ENCODE data around the gene RPTOR. TPM values are rescaled to one million over a fixed set of nuclear protein-coding genes. Genes with fewer than 3 reads are reported as not detected.
"Not testable (repeated sequence)": the region's sequence is repeated elsewhere in the genome, so short reads cannot be mapped to it uniquely, and the experiment has no call there.

RPTOR gene, protein sequence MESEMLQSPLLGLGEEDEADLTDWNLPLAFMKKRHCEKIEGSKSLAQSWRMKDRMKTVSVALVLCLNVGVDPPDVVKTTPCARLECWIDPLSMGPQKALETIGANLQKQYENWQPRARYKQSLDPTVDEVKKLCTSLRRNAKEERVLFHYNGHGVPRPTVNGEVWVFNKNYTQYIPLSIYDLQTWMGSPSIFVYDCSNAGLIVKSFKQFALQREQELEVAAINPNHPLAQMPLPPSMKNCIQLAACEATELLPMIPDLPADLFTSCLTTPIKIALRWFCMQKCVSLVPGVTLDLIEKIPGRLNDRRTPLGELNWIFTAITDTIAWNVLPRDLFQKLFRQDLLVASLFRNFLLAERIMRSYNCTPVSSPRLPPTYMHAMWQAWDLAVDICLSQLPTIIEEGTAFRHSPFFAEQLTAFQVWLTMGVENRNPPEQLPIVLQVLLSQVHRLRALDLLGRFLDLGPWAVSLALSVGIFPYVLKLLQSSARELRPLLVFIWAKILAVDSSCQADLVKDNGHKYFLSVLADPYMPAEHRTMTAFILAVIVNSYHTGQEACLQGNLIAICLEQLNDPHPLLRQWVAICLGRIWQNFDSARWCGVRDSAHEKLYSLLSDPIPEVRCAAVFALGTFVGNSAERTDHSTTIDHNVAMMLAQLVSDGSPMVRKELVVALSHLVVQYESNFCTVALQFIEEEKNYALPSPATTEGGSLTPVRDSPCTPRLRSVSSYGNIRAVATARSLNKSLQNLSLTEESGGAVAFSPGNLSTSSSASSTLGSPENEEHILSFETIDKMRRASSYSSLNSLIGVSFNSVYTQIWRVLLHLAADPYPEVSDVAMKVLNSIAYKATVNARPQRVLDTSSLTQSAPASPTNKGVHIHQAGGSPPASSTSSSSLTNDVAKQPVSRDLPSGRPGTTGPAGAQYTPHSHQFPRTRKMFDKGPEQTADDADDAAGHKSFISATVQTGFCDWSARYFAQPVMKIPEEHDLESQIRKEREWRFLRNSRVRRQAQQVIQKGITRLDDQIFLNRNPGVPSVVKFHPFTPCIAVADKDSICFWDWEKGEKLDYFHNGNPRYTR (N-terminal part only)
- total RNA-seq, result 10 to 100 TPM; 60.0 to 67.2 TPM

DNA sequence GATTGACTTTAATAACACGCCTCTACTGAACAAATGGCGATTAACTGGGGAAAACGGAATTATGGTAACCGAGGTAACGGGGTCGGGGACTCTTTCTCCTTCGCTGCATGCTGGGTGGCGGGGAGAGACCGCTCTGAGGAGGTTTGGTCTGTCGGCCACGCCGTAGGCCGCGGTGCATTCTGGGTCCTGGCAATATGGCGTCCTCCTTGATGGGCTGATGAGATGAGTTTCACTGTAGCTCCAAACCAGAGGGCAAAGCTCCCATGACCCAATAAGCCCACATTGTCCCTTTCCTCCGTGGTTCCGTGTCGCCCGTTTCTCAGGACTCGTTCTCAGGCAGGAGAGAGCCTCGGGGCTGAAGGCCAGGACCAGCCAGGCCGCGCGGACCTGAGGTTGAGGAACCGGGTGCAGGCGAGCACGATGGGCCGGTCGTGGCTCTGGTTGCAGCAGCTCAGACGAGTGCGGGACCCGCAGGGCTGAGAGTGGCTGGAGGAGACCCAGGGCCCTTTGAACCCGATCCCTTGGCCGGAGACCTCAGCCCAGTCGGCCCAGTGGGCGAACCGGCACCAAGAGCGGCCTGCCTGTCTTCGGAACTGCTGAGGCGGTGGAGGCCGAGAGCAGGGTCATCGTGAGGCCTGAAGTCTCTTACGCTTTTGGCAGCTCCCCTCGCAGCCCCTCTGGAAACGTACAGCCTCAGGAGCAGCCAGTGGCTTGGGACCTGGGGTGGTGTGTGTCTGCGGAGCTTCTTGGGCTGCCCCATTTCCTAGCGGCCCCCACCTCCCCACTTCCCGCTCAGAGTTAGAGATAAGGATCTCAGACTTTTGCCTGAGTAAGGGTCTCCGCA lies at the start of gene RPTOR:
Gene RPTOR (plus strand): TSS at position 184 of the 844 bp plus-strand sequence. CDS start 792 bp downstream, outside the sequence.
- ChIA-PET CTCF (interaction anchor here (0.7 to 3.3 kb wide), 4 partner anchors 12 to 445 kb away, joined by 3 to 10 read pairs (median 3); no protein-coding TSS in a partner anchor), POLR2A (interaction anchor here (1.6 kb wide), 1 partner anchor 90 kb away, joined by 5 read pairs; no protein-coding TSS in a partner anchor)

DNA sequence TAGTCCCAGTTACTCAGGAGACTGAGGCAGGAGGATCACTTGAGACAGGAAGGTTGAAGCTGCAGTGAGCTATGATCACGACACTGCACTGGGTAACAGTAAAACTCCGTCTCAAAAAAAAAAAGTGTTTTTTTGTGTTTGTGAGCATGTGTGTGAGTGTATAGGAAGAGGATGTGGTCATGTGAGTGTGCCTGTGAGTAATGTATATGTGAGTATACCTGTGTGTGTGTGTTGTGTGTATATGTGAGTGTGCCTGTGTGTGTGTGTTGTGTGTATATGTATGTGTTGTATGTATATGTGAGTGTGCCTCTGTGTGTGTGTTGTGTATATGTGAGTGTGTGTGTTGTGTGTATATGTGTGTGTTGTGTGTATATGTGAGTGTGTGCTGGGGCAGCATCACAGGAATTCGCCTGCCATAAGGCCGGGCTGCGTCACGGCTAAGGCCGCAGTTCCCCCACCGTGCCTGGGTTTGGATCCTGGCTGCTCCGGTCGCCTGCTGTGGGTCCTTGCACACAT lies 46.9 kb upstream of the RPTOR start:
- ChIA-PET POLR2A (interaction anchor here (0.5 to 0.7 kb wide), 2 partner anchors 86 to 1614 kb away, joined by 3 read pairs; no protein-coding TSS in a partner anchor), CTCF (no interaction called here)

DNA sequence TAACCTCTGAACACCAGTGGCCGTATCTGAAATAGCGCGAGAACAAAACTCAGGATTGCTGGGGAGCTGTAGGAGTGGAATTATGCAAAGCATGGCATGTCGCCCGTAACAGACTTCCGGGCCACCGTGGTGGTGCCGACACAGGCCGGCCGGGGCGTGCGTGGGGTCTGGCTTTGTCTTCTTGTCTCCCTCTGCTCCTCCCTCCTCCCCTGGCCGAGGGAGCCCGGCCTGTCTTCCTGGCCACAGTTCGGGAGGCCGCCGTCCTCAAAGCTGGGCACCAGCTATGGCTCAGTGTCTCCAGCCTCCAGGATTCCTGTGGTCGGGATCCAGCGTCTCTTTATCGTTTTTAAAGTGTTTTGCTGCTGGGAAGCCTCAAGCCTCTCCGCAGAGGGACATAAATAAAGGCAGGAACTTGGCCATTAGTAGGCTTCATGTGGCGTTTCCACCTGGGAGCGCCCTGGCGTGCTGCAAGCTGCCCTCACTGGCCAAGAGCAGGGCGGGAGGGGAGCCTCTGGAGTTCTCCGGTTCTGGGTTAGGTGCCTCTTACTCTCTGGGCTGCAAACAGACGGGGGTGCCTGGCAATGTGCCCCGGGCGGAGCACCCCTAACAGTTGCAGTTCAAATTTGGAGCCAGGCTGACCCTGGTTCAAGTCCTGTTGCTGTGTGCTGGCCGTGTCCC lies 46.3 kb upstream of the RPTOR start:
- ChIA-PET POLR2A (interaction anchor here (0.5 kb wide), 1 partner anchor 86 kb away, joined by 3 read pairs; no protein-coding TSS in a partner anchor), CTCF (no interaction called here)

DNA sequence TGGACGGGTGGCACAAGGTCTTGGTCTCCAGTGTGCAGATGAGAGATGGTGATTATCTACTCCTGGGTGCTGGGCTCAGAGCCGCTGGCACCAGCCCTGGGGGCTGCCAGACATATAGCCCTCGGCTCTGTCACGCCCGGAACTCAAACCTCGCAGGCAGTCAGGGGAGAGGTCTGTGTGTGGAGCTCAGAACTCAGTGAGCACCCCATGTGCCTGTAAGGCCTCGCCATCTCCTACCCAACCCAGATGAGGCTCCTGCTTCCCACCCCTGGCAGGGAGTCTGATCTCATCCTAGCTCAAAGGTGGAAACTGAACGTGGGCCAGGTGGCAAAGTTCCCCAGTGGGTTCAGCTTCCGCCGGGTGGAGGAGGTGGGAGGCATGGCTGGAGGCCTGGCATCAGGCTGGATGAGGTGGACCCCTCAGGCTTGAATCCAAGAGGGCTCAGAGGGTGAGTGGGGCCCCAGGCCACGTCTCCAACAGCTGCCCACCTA lies 45.7 kb upstream of the RPTOR start:
- ChIA-PET CTCF (no interaction called here), POLR2A (no interaction called here)

DNA sequence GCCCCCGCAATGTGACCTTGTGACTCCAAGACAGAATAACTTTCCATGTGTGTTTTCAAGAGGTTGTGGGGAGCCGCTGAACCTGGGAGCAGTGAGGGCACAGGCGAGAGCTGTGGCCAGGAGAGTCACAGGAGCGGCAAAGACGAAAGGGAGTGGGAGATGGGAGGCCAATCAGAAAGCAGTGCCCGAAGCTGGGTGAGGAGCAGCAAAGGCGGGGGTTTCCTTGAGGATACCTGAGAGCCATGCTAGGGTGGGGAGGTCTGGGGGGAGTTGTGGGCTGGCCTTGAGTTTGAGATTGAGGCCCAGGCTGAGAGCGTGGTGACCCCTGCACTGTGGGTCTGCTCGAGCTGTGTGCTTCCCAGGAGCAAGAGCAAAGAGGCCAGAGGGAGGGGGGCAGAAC lies 45.1 kb upstream of the RPTOR start:
- CTCF ChIA-PET, result interaction anchor here (0.6 kb wide), 1 partner anchor 72 kb away, joined by 3 read pairs; no protein-coding TSS in a partner anchor
- POLR2A ChIA-PET, result no interaction called here

DNA sequence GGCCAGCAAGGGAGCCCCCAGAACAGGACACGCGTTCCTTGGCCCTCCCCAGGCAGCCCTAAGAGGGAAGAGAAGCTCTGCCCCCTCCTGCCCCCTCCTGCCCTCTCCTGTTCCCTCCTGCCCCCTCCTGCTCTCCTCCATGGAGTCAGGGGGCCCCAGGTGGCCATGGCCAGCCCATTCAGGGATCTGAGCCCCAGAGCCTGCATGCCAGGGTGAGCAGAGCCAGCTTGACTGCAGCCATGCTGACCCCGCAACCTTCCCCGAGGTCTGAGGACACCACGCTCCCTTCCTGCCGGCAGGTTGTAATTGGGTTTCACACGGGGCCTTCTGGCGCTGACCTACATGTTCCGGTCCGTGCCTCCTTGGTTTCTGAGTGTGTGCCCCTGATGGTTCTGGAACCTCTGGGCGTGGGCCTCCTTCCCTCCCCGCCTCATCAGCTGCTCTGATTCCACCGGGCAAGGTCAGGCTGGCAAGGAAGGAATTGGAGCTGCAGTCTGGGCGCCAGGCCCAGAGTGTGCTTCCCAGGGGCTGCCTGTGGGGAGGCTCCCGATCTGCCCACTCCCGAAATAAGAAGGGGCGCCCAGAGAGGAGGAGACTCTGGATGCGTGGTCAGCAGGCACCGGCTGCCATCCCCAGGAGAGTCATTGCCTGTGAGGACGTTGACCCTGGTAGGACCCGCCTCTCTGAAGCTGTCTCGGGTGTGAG lies 44.5 kb upstream of the RPTOR start:
- ChIA-PET POLR2A (no interaction called here), CTCF (interaction anchor here (0.6 kb wide), 1 partner anchor 73 kb away, joined by 3 read pairs; no protein-coding TSS in a partner anchor)

DNA sequence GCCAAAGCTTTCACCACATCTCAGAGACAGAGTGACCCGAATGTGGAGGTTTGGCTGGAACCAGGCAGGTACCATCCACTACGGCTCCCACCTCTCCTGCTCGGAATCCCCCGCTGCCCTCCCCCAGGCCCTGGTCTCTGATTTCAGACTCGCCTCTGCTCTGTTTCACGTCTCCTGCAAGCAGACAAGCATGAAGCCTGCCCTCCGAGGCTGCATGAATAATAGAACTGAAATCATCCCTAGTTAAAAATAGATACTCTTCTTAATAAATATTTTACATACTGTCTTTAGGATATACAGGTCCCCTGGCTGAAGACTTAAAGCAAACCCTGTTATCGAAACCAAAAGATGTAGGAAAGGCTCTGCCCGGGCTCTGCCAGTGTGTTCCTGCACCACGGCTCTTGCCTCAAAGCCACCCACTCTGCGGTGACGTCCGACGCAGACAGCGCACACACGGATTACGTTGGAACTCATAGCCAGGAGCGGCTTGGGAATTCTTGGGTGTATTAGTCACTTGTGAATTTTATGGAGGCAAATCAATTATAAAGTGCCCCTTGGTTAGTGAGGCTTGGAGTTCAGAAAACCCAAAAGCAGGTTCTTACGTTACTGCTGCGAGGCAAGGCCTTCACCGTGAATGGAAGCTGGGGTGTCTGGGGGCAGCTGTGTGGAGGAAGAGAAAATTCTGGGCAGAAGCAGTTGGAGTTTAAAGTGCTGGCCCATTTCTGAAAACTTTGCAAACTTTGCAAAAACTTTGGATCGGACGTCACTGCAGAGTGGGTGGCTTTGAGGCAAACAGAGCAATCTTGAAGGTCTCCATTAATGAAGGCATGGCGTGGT lies 42.7 kb upstream of the RPTOR start:
- ChIA-PET CTCF (interaction anchor here (0.6 kb wide), 1 partner anchor 8 kb away, joined by 3 read pairs; no protein-coding TSS in a partner anchor), POLR2A (no interaction called here)

DNA sequence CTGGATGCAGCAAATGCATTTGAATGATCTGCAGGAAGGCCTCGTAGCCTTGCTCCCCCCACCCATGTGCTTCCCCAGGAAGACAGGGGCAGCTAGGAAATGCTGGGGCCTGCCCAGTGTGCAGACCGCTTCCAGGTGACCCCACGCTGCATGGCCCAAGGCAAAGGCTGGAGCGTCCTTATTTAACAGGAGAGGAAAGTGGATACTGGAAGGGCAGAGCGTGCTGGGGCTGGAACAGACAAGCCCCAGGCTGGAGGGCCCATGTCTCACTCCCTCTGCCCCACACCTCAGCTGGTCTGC lies 42.1 kb upstream of the RPTOR start:
- POLR2A ChIA-PET, result no interaction called here

DNA sequence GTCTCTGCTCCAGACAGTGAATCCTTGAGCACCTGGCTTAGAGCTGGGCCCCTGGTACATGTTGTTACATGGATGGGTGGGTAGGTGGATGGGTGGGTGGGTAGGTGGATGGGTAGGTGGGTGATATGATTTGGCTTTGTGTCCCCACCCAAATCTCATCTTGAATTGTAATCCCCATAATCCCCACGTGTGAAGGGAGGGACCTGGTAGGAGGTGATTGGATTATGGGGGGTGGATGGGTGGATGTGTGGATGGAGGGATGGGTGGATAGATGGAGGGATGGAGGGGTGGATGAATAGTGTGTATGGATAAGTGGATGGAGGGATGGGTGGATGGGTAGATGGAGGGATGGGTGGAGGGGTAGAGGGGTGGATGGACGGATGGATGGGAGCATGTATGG lies 41.6 kb upstream of the RPTOR start:
- CTCF ChIA-PET, result no interaction called here

More for the DNA sequence above, 42.1 kb upstream of the RPTOR start:
- CTCF ChIA-PET, result no interaction called here

DNA sequence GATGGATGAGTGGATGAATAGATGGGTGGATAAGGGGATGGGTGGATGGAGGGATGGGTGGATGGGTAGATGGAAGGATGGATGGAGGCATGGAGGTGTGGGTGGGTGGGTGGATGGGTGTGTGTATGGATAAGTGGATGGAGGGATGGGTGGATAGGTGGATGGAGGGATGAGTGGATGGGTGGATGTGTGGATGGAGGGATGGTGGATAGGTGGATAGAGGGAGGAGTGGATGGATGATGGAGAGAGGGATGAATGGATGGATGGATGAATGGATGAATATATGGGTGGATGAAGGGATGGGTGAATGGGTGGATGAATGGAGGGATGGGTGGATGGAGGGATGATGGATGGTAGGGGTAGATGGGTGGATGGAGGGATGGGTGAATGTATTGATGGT lies 40.7 kb upstream of the RPTOR start:
- CTCF ChIA-PET, result no interaction called here
- POLR2A ChIA-PET, result no interaction called here

More for the DNA sequence above, 41.6 kb upstream of the RPTOR start:
- POLR2A ChIA-PET, result no interaction called here

DNA sequence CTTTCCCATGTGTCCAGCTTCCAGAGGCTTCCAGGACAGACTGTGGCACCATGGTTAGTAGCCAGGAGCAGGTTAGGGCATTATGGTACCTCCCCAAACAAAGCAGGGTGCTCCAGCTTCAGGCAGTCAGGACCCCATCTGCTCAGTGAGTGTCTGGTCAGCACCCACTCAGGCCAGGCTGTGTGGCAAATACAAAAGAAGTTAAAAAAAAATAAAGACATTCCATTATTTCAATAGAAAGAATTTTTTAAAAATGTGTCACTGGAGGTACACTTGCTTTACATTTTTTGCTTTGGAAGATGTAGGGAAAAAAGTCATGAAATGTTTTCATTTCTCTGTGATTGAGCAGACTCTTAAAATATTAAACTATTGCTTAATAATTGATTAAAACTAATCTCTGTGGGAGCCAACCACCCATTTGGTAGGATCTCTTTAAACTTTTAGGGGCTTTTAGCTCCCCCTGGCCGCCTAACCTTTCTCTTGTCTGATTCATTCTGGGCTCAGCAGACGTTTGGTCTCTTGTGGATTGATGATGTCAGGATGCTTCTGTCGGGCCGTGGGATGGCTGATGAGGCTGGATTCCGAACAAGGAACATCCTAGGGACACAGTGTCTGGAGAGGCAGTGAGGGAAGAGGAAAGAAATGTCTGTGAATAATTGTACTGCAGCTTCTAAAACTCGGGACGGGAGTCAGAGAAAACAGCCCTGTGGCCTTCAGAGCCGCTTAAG lies 39.8 kb upstream of the RPTOR start:
- ChIA-PET CTCF (interaction anchor here (0.6 to 1.6 kb wide), 2 partner anchors 70 to 77 kb away, joined by 3 to 4 read pairs; no protein-coding TSS in a partner anchor), POLR2A (no interaction called here)

DNA sequence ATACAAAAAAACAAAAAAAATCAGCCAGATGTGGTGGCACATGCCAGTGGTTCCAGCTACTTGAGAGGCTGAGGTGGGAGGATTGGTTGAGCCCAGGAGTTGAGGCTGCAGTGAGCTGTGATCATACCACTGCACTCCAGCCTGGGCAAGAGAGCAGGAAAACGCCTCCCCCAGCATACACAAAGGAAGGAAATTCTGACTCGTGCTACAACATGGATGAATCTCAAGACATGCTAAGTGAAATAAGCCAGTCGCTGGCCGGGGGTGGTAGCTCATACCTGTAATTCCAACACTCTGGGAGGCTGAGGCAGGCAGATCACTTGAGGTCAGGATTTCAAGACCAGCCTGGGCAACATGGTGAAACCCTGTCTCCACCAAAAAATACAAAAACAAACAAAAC lies 37.5 kb upstream of the RPTOR start:
- CTCF ChIA-PET, POLR2A ChIA-PET: not testable (repeated sequence)

DNA sequence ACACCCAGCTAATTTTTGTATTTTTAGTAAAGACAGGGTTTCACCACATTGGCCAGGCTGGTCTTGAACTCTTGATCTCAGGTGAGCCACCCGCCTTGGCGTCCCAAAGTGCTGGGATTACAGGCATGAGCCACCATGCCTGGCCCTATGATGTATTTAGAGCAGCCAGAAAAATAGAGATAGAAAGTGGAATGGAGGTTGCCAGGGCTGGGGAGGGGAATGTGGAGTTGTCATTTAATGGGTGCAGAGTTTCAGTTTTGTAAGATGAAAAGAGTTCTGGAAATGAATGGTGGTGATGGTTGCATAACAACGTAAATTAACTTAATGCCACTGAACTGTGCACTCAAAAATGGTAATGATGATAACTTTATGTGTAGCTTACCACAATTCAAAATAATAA lies 36.7 kb upstream of the RPTOR start:
- ChIA-PET POLR2A (no interaction called here), CTCF (interaction anchor here (1.1 kb wide), 1 partner anchor 81 kb away, joined by 5 read pairs; no protein-coding TSS in a partner anchor)

DNA sequence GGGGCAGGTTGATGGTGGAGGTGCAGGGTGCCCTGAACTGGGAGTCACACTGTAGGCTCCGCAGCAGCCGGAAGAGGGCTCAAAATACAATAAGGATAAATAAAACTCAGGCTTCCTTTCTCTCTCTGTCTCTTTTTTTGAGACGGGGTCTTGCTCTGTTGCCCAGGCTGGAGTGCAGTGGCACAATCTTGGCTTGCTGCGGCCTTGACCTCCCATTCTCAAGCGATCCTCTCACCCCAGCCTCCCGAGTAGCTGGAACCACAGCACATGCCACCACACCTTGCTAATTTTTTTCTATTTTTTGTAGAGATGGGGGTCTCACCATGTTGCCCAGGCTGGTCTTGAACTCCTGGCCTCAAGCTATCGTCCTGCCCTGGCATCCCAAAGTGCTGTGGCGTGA lies 35.3 kb upstream of the RPTOR start:
- POLR2A ChIA-PET, result no interaction called here

DNA sequence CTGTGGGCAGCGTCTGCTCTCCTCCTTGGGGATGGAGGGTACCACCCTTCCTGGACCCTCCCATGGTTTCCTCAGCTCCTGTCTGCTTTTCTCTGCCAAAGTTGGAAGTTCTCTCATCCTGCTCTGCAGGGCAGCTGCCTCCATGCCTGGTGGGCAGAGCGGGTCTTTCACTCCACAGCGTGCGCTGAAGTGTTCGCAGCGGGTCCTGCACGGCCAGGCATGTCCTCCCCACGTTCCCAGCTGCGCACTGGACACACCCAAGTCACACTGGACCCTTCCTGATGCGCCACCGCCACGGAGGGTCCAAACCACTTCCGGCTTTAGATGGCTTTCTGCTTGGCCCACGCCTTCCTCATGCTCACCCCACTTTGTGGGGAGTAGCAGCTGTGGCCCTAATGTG lies 34.5 kb upstream of the RPTOR start:
- ChIA-PET POLR2A (no interaction called here), CTCF (interaction anchor here (0.7 kb wide), 1 partner anchor 9 kb away, joined by 3 read pairs; no protein-coding TSS in a partner anchor)

More for the DNA sequence above, 35.3 kb upstream of the RPTOR start:
- CTCF ChIA-PET, result no interaction called here

DNA sequence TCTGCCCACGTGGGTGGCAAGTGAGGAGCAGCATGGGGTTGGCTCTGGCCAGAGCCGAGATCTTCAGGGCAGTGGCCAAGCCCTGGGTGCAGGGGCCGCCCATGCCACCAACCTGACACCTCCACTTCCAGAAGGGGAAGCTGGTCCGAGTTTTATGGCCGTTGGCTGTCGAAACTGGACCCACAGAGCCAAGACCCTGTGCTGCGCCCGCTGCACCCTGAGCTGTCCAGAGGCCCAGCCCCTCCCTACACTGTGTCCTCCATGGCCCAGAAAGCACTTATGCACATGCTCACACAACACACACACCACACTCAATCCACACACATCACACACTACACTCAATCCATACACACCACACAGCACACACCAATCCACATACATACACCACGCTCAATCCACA lies 33.9 kb upstream of the RPTOR start:
- ChIA-PET POLR2A (no interaction called here), CTCF (interaction anchor here (0.7 kb wide), 1 partner anchor 9 kb away, joined by 3 read pairs; no protein-coding TSS in a partner anchor)

Measured in activated CD8-positive, alpha-beta memory T cell treated with anti-CD3 and anti-CD28 coated beads for 36 hours (primary cell).